ENCODE results near the gene ZNF783.

- no peak for TF ChIP-seq CTCF (IDR thresholded peaks at IDR 0.05 in 8 of 11, conservative IDR thresholded peaks at IDR 0.05 in 3 of 11)
- TF ChIP-seq POLR2A (IDR thresholded peaks at IDR 0.05), result no peak
Measured at GRCh38 chr7:149248777-149249176, 13.2 kb upstream of the ZNF783 start.

Measured in spleen (tissue), 7 donors.